Muscle of leg (tissue), 11 donors: ENCODE data around the gene CRYBG2. TPM values are rescaled to one million over a fixed set of nuclear protein-coding genes. Genes with fewer than 3 reads are reported as not detected.
A peak's percentile ranks its signal among the peaks of the same experiment; 100 is the strongest.

Experiments
- DNase-seq: peaks from one replicate; pipeline ENCODE4 v3.0.0; 2013
- H3K27ac ChIP-seq: one replicate; pipeline ENCODE4 v1.5.1; 2013; ENCODE audit warnings: mild to moderate bottlenecking, low read length, control low read depth
- H3K27me3 ChIP-seq: one replicate; pipeline ENCODE4 v1.6.1; 2013; ENCODE audit warnings: low read length; ENCODE audit not compliant: control insufficient read depth, insufficient read depth
- H3K36me3 ChIP-seq: one replicate; pipeline ENCODE4 v1.6.1; 2013; ENCODE audit warnings: low read length; ENCODE audit not compliant: control insufficient read depth, insufficient read depth
- H3K4me1 ChIP-seq: one replicate; pipeline ENCODE4 v1.6.1; 2013; ENCODE audit warnings: low read length; ENCODE audit not compliant: control insufficient read depth, insufficient read depth
- H3K4me3 ChIP-seq: one replicate; pipeline ENCODE4 v1.5.1; 2013; ENCODE audit warnings: low read length, control low read depth
- H3K9me3 ChIP-seq: replicated peaks from 2 replicates; pipeline ENCODE4 v1.6.1; 2013; ENCODE audit warnings: low read depth, low read length; ENCODE audit not compliant: control insufficient read depth
- WGBS: methylation state at CpG from one replicate; pipeline ENCODE4 v1.1.5; 2013; ENCODE audit warnings: missing lambda C conversion rate; ENCODE audit not compliant: insufficient coverage; 5-methylcytosine and 5-hydroxymethylcytosine counted together
- polyA plus RNA-seq, 8 donors: library from polyadenylated mRNA; unstranded; fragments of 120-200 nt; gene quantifications; one replicate each; pipeline versions ENCODE4 v1.2.1 to v1.2.3, GENCODE V29; 2013; ENCODE audit warnings: inconsistent platforms in 1 of 8, low replicate concordance in 1 of 8; ENCODE audit not compliant: insufficient read length in 8 of 8, insufficient read depth in 1 of 8
- total RNA-seq: library from RNA; stranded (reverse); fragments of 120-200 nt; gene quantifications from one replicate; pipeline ENCODE4 v1.2.4, GENCODE V29; 2013

Gene CRYBG2
- total and polyA plus RNA-seq, 9 donors, result 0.07 to 1.6 (median 0.20) TPM; not detected in 4

GRCh38 chr1:26287033-26287711, 66.8 kb downstream of the CRYBG2 start:
- peak; percentile 83 for DNase-seq
- WGBS, result 59% methylated on average over 5 of the region's 8 CpGs
- Histone ChIP-seq H3K36me3 (peaks cover 10% of the 10 kb centered on the region), H3K27ac (peak overlapping the region; percentile 47), H3K4me3 (no peak overlapping the region), H3K27me3 (no peaks in the 10 kb centered on the region), H3K4me1 (peaks cover 74% of the 10 kb centered on the region), H3K9me3 (no peaks in the 10 kb centered on the region)

GRCh38 chr1:26286064-26286416, 67.9 kb downstream of the CRYBG2 start:
- Histone ChIP-seq H3K9me3 (no peaks in the 10 kb centered on the region), H3K27me3 (no peaks in the 10 kb centered on the region), H3K36me3 (peaks cover 13% of the 10 kb centered on the region), H3K4me1 (peaks cover 77% of the 10 kb centered on the region), H3K4me3 (no peak overlapping the region), H3K27ac (no peak overlapping the region)
- WGBS, result no CpG with 5 or more reads among the region's 2 CpGs
- DNase-seq, result no peak

- no peaks in the 10 kb centered on the region for H3K27me3 ChIP-seq
- no peak for DNase-seq
- peaks cover 76% of the 10 kb centered on the region for H3K4me1 ChIP-seq
- 87% methylated on average over 15 of the region's 19 CpGs for WGBS
- H3K27ac ChIP-seq, result no peak overlapping the region
- no peaks in the 10 kb centered on the region for H3K9me3 ChIP-seq
- H3K36me3 ChIP-seq, result peaks cover 13% of the 10 kb centered on the region
- H3K4me3 ChIP-seq, result no peak overlapping the region
Observed at GRCh38 chr1:26285366-26286063, 68.4 kb downstream of the CRYBG2 start.

- 60% methylated on average over 15 of the region's 22 CpGs for WGBS
Observed at GRCh38 chr1:26284597-26285347, 69.2 kb downstream of the CRYBG2 start.

GRCh38 chr1:26283871-26284596, 69.9 kb downstream of the CRYBG2 start:
- Histone ChIP-seq H3K4me3 (no peak overlapping the region), H3K27ac (no peak overlapping the region), H3K4me1 (peaks cover 74% of the 10 kb centered on the region), H3K27me3 (no peaks in the 10 kb centered on the region), H3K9me3 (no peaks in the 10 kb centered on the region), H3K36me3 (peaks cover 13% of the 10 kb centered on the region)
- 89% methylated on average over 9 of the region's 12 CpGs for WGBS
- no peak for DNase-seq

More at GRCh38 chr1:26284597-26285347, 69.2 kb downstream of the CRYBG2 start:
- peaks cover 73% of the 10 kb centered on the region for H3K4me1 ChIP-seq
- DNase-seq, result no peak
- H3K9me3 ChIP-seq, result no peaks in the 10 kb centered on the region
- H3K4me3 ChIP-seq, result no peak overlapping the region
- no peak overlapping the region for H3K27ac ChIP-seq
- peaks cover 13% of the 10 kb centered on the region for H3K36me3 ChIP-seq
- no peaks in the 10 kb centered on the region for H3K27me3 ChIP-seq

GRCh38 chr1:26283279-26283853, 70.6 kb downstream of the CRYBG2 start:
- H3K9me3 ChIP-seq, result no peaks in the 10 kb centered on the region
- peaks cover 73% of the 10 kb centered on the region for H3K4me1 ChIP-seq
- no peak overlapping the region for H3K27ac ChIP-seq
- 73% methylated on average over 4 of the region's 4 CpGs for WGBS
- no peak overlapping the region for H3K4me3 ChIP-seq
- DNase-seq, result no peak
- H3K27me3 ChIP-seq, result no peaks in the 10 kb centered on the region
- peaks cover 13% of the 10 kb centered on the region for H3K36me3 ChIP-seq

- no peak overlapping the region for H3K4me3 ChIP-seq
- H3K36me3 ChIP-seq, result peaks cover 22% of the 10 kb centered on the region
- H3K27me3 ChIP-seq, result no peaks in the 10 kb centered on the region
- no peaks in the 10 kb centered on the region for H3K9me3 ChIP-seq
- DNase-seq, result no peak
- 65% methylated on average over 17 of the region's 22 CpGs for WGBS
- peak overlapping the region; percentile 55 for H3K27ac ChIP-seq
- peaks cover 71% of the 10 kb centered on the region for H3K4me1 ChIP-seq
Observed at GRCh38 chr1:26282401-26282918, 71.5 kb downstream of the CRYBG2 start.

GRCh38 chr1:26281971-26282370, 72.0 kb downstream of the CRYBG2 start:
- peak overlapping the region; percentile 78 for H3K27ac ChIP-seq

GRCh38 chr1:26281091-26281958, 72.6 kb downstream of the CRYBG2 start:
- DNase-seq, result no peak
- 82% methylated on average over 4 of the region's 5 CpGs for WGBS
- H3K9me3 ChIP-seq, result no peaks in the 10 kb centered on the region
- H3K4me3 ChIP-seq, result no peak overlapping the region
- peak overlapping the region; percentile 78 for H3K27ac ChIP-seq
- peaks cover 34% of the 10 kb centered on the region for H3K36me3 ChIP-seq
- no peaks in the 10 kb centered on the region for H3K27me3 ChIP-seq
- H3K4me1 ChIP-seq, result peaks cover 64% of the 10 kb centered on the region

More at GRCh38 chr1:26281971-26282370, 72.0 kb downstream of the CRYBG2 start:
- H3K4me1 ChIP-seq, result peaks cover 66% of the 10 kb centered on the region
- no peaks in the 10 kb centered on the region for H3K27me3 ChIP-seq
- no peak overlapping the region for H3K4me3 ChIP-seq
- H3K36me3 ChIP-seq, result peaks cover 27% of the 10 kb centered on the region
- WGBS, result 4% methylated on average over 14 of the region's 15 CpGs
- H3K9me3 ChIP-seq, result no peaks in the 10 kb centered on the region
- DNase-seq, result peak; percentile 62
